ENCODE data around the gene KIFC1. TPM values are rescaled to one million over a fixed set of nuclear protein-coding genes. Genes with fewer than 3 reads are reported as not detected.
A peak's percentile ranks its signal among the peaks of the same experiment; 100 is the strongest.

KIFC1 gene
- total RNA-seq, 4 donors from 2014 or later: 0.13 to 4.3 (median 0.91) TPM

DNA sequence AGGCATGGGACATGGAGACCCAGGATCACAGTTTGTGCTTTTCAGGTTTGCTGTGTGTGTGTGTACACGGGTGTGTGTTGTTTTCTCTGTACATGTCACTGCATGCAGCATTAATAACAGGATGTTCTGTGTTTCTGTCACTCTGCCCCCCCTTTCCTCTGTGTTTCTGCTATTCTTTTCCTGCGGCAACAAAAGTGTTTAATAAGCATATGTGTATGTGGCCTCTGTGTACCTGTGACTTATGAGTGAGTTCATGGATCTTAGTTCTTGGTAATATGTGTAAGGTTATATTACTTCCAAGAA, 38.1 kb downstream of the KIFC1 start:
- intact Hi-C loops (cut with DNase I): loop anchor here (10.0 kb wide), 1 partner anchor 225 kb away; the partner anchor contains the start of genes HSD17B8, RING1, RXRB and SLC39A7
- Histone ChIP-seq H3K4me1 (peaks cover 22 to 29% of the 10 kb centered on the region in 2 donors), H3K9me3 (no peaks in the 10 kb centered on the region), H3K4me3 (replicated peaks in 1 of 3) (no peak overlapping the region), H3K27me3 (no peaks in the 10 kb centered on the region), H3K36me3 (no peaks in the 10 kb centered on the region), H3K27ac (no peak overlapping the region)
- no peak for DNase-seq
- TF ChIP-seq, protein P1, sequence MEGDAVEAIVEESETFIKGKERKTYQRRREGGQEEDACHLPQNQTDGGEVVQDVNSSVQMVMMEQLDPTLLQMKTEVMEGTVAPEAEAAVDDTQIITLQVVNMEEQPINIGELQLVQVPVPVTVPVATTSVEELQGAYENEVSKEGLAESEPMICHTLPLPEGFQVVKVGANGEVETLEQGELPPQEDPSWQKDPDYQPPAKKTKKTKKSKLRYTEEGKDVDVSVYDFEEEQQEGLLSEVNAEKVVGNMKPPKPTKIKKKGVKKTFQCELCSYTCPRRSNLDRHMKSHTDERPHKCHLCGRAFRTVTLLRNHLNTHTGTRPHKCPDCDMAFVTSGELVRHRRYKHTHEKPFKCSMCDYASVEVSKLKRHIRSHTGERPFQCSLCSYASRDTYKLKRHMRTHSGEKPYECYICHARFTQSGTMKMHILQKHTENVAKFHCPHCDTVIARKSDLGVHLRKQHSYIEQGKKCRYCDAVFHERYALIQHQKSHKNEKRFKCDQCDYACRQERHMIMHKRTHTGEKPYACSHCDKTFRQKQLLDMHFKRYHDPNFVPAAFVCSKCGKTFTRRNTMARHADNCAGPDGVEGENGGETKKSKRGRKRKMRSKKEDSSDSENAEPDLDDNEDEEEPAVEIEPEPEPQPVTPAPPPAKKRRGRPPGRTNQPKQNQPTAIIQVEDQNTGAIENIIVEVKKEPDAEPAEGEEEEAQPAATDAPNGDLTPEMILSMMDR (IDR thresholded peaks at IDR 0.05): no peak
- TF ChIP-seq POLR2A (IDR thresholded peaks at IDR 0.05): no peak
- WGBS, 2 donors: 62 to 67% methylated on average over 2 of the region's 2 CpGs

DNA sequence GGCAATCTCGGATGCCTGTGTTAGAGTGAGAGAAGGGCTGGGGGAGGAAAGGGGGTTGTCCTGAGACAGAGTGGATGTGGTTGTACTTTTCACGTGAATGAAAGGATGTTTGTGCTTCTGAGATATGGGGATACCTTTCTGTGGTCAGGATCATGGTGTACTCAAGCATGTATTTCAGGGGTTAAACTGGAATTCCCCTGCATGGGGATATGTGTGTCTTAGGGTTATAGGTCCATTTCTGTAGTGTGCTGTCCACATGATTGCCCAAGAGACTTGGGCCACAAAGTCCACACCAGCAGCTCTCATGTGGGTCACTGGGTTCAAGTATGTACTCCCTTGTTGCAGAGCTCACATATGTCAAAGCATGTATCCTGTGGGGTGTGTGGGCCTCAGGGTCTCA, 38.7 kb downstream of the KIFC1 start:
- H3K27me3 ChIP-seq: no peaks in the 10 kb centered on the region
- H3K4me3 ChIP-seq (replicated peaks in 1 of 3): no peak overlapping the region
- TF ChIP-seq, protein P1 (IDR thresholded peaks at IDR 0.05): no peak
- no peak for TF ChIP-seq POLR2A (IDR thresholded peaks at IDR 0.05)
- no peak for DNase-seq
- peaks cover 17 to 23% of the 10 kb centered on the region in 2 donors for H3K4me1 ChIP-seq
- intact Hi-C loops (cut with DNase I): no loop called here
- H3K9me3 ChIP-seq: no peaks in the 10 kb centered on the region
- 65 to 77% methylated on average over 2 of the region's 2 CpGs for WGBS, 2 donors
- H3K27ac ChIP-seq: no peak overlapping the region
- H3K36me3 ChIP-seq: peaks cover 2 to 4% of the 10 kb centered on the region in 2 donors

DNA sequence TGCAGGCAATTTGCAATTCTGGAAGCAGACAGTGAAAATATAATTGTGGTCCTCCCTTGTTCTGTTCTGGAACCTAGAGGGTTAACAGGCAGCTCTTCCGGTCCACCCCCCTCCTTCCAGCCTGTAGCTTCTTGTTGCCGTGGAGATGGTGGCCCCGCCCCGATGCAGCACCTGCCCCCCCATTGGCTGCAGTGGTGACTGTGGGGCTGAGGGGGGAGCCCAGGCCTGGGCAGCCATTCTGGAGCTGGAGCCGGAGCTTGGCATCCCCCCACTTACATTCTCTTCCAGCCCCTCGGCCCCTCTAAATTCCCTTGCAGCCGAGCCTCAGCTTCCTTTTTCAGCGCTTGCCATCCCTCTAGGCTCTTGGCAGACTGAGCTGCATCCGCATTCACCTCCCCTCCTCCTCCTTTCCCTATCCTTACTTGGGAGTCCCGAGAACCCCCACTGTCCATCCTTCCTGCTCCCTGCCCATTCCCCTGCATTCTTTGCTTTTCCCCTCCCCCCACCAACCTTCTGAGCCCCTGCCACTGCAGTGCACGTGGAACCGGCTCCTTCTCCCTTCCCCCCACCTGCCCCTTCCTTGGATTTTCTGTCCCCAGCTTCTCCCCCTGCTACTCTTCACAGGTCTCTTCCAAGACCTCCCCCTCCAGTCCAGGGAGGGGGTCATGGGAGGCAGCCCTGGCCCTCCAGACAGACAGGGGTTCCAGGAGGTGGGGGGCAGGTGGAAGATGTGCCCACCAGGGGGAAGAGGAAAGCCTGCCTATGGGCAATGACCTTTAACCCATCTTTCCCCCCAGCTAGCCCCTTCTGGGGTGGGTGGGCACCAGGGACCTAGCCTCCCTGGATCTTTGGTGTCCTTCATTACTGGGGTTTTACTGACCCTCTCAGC, 39.6 kb downstream of the KIFC1 start:
- H3K4me1 ChIP-seq: peaks cover 17 to 23% of the 10 kb centered on the region in 2 donors
- DNase-seq: peak; percentile 31 to 37
- H3K4me3 ChIP-seq (replicated peaks in 1 of 3): no peak overlapping the region
- no peaks in the 10 kb centered on the region for H3K9me3 ChIP-seq
- no peaks in the 10 kb centered on the region for H3K27me3 ChIP-seq
- 14 to 15% methylated on average over 12 of the region's 12 CpGs for WGBS, 2 donors
- H3K27ac ChIP-seq: no peak overlapping the region
- no peak for TF ChIP-seq POLR2A (IDR thresholded peaks at IDR 0.05)
- TF ChIP-seq, protein P1 (IDR thresholded peaks at IDR 0.05): no peak
- intact Hi-C loops (cut with DNase I): no loop called here
- H3K36me3 ChIP-seq: peaks cover 6 to 7% of the 10 kb centered on the region in 2 donors

DNA sequence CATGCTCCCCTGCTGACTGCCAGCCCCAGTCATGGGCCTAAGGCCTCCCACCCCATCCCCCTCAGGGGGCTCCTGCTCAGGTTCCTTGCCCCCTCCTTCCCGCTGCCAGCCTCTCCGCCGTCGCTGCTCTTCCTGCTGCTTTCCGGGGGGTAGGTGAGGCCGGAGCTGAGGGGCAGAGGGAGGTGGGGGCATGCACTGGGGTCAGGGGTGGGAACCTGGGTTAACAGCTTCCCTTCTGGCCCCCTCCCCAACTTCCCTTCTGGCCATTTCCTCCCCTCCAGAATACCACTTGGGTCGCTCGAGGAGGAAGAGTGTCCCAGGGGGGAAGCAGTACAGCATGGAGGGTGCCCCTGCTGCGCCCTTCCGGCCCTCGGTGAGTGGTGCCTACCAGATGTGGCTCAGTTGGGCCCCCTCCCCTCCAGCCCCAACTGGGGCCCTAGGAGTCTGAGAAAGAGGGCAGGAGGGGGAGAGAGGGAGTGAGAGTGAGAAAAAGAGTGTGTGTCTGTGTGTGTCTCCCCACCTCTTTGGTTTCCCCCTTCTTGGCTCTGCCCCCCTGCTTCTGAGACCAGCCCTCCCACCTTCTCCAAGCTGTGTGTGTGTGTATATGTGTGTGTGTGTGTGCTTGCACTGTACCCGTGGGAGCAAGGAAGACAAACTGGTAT, 40.4 kb downstream of the KIFC1 start:
- H3K9me3 ChIP-seq: no peaks in the 10 kb centered on the region
- no peak overlapping the region for H3K27ac ChIP-seq
- intact Hi-C loops (cut with DNase I): no loop called here
- no peaks in the 10 kb centered on the region for H3K27me3 ChIP-seq
- no peak for DNase-seq
- TF ChIP-seq, protein P1 (IDR thresholded peaks at IDR 0.05): no peak
- TF ChIP-seq POLR2A (IDR thresholded peaks at IDR 0.05): no peak
- 60 to 66% methylated on average over 10 of the region's 12 CpGs for WGBS, 2 donors
- peaks cover 9 to 11% of the 10 kb centered on the region in 2 donors for H3K36me3 ChIP-seq
- peaks cover 12 to 16% of the 10 kb centered on the region in 2 donors for H3K4me1 ChIP-seq
- no peak overlapping the region for H3K4me3 ChIP-seq (replicated peaks in 1 of 3)

DNA sequence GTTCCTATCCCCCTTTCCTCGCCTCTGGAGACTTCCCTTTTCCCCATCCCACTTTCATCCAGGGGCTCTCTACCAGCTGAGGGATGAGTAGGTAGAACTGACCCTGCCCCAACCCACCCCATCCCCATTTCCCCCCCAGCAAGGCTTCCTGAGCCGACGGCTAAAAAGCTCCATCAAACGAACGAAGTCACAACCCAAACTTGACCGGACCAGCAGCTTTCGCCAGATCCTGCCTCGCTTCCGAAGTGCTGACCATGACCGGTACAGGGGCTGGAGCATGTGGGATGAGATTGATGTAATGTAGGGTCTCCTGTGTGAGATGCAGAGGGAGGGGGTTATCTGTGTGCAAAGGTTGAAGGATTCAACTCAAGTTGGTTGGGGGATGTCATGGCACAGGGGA, 40.9 kb downstream of the KIFC1 start:
- intact Hi-C loops (cut with DNase I): no loop called here
- no peak for DNase-seq
- Histone ChIP-seq H3K4me1 (peaks cover 6 to 11% of the 10 kb centered on the region in 2 donors), H3K27me3 (no peaks in the 10 kb centered on the region), H3K9me3 (no peaks in the 10 kb centered on the region), H3K36me3 (peaks cover 14 to 15% of the 10 kb centered on the region in 2 donors), H3K27ac (no peak overlapping the region), H3K4me3 (replicated peaks in 1 of 3) (no peak overlapping the region)
- WGBS, 2 donors: 85 to 88% methylated on average over 10 of the region's 10 CpGs
- TF ChIP-seq, protein P1 (IDR thresholded peaks at IDR 0.05): no peak
- no peak for TF ChIP-seq POLR2A (IDR thresholded peaks at IDR 0.05)

Data from thyroid gland (tissue), 4 donors.